Endodermal cell (in vitro differentiated cells): ENCODE measurements around the gene PSEN2. TPM values are rescaled to one million over a fixed set of nuclear protein-coding genes. Genes with fewer than 3 reads are reported as not detected.

ENCODE experiments used
- DNase-seq: peaks from one replicate; pipeline ENCODE4 v3.0.0-alpha.2; 2017
- H3K27ac ChIP-seq: 2 replicates; pipeline ENCODE4 v1.5.1; 2013; ENCODE audit warnings: mild to moderate bottlenecking, low read depth, low read length, moderate library complexity
- H3K27me3 ChIP-seq: 2 replicates; pipeline ENCODE4 v1.6.1; 2013; ENCODE audit warnings: mild to moderate bottlenecking, low read length, moderate library complexity; ENCODE audit not compliant: insufficient read depth, control insufficient read depth, poor library complexity, severe bottlenecking
- H3K36me3 ChIP-seq: 2 replicates; pipeline ENCODE4 v1.7.0; 2013; ENCODE audit warnings: mild to moderate bottlenecking, low read length, moderate library complexity; ENCODE audit not compliant: control insufficient read depth, insufficient read depth
- H3K4me1 ChIP-seq: one replicate; pipeline ENCODE4 v1.7.0; 2013; ENCODE audit warnings: low read length; ENCODE audit not compliant: control insufficient read depth, insufficient read depth
- H3K4me3 ChIP-seq: 2 replicates; pipeline ENCODE4 v1.5.1; 2013; ENCODE audit warnings: mild to moderate bottlenecking, low read length, moderate library complexity
- H3K9ac ChIP-seq: 2 replicates; pipeline ENCODE4 v1.6.1; 2013; ENCODE audit warnings: mild to moderate bottlenecking, low read length, moderate library complexity; ENCODE audit not compliant: poor library complexity, severe bottlenecking; ENCODE audit errors: extremely low read depth
- H3K9me3 ChIP-seq: 2 replicates; pipeline ENCODE4 v1.6.1; 2013; ENCODE audit warnings: mild to moderate bottlenecking, low read length, moderate library complexity; ENCODE audit not compliant: control insufficient read depth
- H3K27ac Mint-ChIP-seq: 2 replicates; pipeline ENCODE4 v1.8.0; 2020; ENCODE audit warnings: mixed read lengths
- H3K27me3 Mint-ChIP-seq: 2 replicates; pipeline ENCODE4 v1.8.0; 2021; ENCODE audit warnings: mild to moderate bottlenecking, mixed read lengths; ENCODE audit not compliant: insufficient read depth
- H3K36me3 Mint-ChIP-seq: 2 replicates; pipeline ENCODE4 v1.8.0; 2020; ENCODE audit warnings: low read depth, mixed read lengths
- H3K4me1 Mint-ChIP-seq: 2 replicates; pipeline ENCODE4 v1.8.0; 2020; ENCODE audit warnings: mixed read lengths
- H3K4me3 Mint-ChIP-seq: 2 replicates; pipeline ENCODE4 v1.8.0; 2020; ENCODE audit warnings: mild to moderate bottlenecking, moderate library complexity, mixed read lengths
- H3K9me3 Mint-ChIP-seq: 2 replicates; pipeline ENCODE4 v1.8.0; 2020; ENCODE audit warnings: mild to moderate bottlenecking, mixed read lengths
- WGBS, 2 experiments: methylation state at CpG; one replicate each; pipeline versions ENCODE4 v1.1.5 to v1.1.7; 2013; ENCODE audit warnings: missing lambda C conversion rate in 2 of 2, mixed read lengths in 1 of 2; ENCODE audit not compliant: insufficient coverage in 1 of 2, insufficient read length in 1 of 2; 5-methylcytosine and 5-hydroxymethylcytosine counted together
- total RNA-seq, 2 donors: library from RNA; stranded (reverse); fragmentation: NEBNext Ultra II Directional in 1 of 2; extraction: Animal tissue kit (Norgen Biotek cat#: 25700) in 1 of 2; gene quantifications; 2 replicates in 1 of 2; 3 replicates in 1 of 2; pipeline ENCODE4 v1.2.1, GENCODE V29; 2021
- TF ChIP-seq, protein P1 (sequence below): fragments of 200-600 bp; sonication (generic); conservative IDR thresholded peaks from 2 replicates; pipeline ENCODE4 v1.5.0; 2021; ENCODE audit warnings: antibody characterized with exemption, mild to moderate bottlenecking

PSEN2 gene
- total RNA-seq, 2 donors from 2014 or later, result 21.5 to 25.2 TPM

- no peaks in the 10 kb centered on the region for H3K27me3 Mint-ChIP-seq
- Histone ChIP-seq H3K9ac (no peak overlapping the region), H3K27ac (no peak overlapping the region), H3K4me3 (no peak overlapping the region), H3K36me3 (peaks cover 31% of the 10 kb centered on the region), H3K27me3 (no peaks in the 10 kb centered on the region), H3K9me3 (no peaks in the 10 kb centered on the region), H3K4me1 (no peaks in the 10 kb centered on the region)
- no peak for DNase-seq
- WGBS, 2 experiments, result 93 to 95% methylated on average over 11 to 17 of the region's 17 CpGs
- peaks cover 48% of the 10 kb centered on the region for H3K36me3 Mint-ChIP-seq
- H3K27ac Mint-ChIP-seq, result no peak overlapping the region
- no peaks in the 10 kb centered on the region for H3K9me3 Mint-ChIP-seq
- TF ChIP-seq, protein P1, sequence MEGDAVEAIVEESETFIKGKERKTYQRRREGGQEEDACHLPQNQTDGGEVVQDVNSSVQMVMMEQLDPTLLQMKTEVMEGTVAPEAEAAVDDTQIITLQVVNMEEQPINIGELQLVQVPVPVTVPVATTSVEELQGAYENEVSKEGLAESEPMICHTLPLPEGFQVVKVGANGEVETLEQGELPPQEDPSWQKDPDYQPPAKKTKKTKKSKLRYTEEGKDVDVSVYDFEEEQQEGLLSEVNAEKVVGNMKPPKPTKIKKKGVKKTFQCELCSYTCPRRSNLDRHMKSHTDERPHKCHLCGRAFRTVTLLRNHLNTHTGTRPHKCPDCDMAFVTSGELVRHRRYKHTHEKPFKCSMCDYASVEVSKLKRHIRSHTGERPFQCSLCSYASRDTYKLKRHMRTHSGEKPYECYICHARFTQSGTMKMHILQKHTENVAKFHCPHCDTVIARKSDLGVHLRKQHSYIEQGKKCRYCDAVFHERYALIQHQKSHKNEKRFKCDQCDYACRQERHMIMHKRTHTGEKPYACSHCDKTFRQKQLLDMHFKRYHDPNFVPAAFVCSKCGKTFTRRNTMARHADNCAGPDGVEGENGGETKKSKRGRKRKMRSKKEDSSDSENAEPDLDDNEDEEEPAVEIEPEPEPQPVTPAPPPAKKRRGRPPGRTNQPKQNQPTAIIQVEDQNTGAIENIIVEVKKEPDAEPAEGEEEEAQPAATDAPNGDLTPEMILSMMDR, result no peak
- no peak overlapping the region for H3K4me3 Mint-ChIP-seq
- no peaks in the 10 kb centered on the region for H3K4me1 Mint-ChIP-seq
Measured at GRCh38 chr1:226891846-226892523, 21.6 kb downstream of the PSEN2 start.

- no peaks in the 10 kb centered on the region for H3K4me1 ChIP-seq
- no peaks in the 10 kb centered on the region for H3K9me3 Mint-ChIP-seq
- no peaks in the 10 kb centered on the region for H3K27me3 ChIP-seq
- no peak for DNase-seq
- no peak overlapping the region for H3K27ac ChIP-seq
- no peaks in the 10 kb centered on the region for H3K9me3 ChIP-seq
- no peak overlapping the region for H3K4me3 Mint-ChIP-seq
- no peak overlapping the region for H3K9ac ChIP-seq
- no peaks in the 10 kb centered on the region for H3K4me1 Mint-ChIP-seq
- TF ChIP-seq, protein P1, result no peak
- no peak overlapping the region for H3K4me3 ChIP-seq
- no peak overlapping the region for H3K27ac Mint-ChIP-seq
- H3K36me3 ChIP-seq, result peaks cover 31% of the 10 kb centered on the region
- peaks cover 51% of the 10 kb centered on the region for H3K36me3 Mint-ChIP-seq
- WGBS, 2 experiments, result 82% methylated on average over 7 to 8 of the region's 8 CpGs
- H3K27me3 Mint-ChIP-seq, result no peaks in the 10 kb centered on the region
Measured at GRCh38 chr1:226892524-226892875, 22.1 kb downstream of the PSEN2 start.

GRCh38 chr1:226893936-226894335 is 23.5 kb downstream of the PSEN2 start:
- Histone ChIP-seq H3K27me3 (no peaks in the 10 kb centered on the region), H3K4me1 (no peaks in the 10 kb centered on the region), H3K9me3 (no peaks in the 10 kb centered on the region), H3K4me3 (no peak overlapping the region), H3K27ac (no peak overlapping the region), H3K9ac (no peak overlapping the region), H3K36me3 (peaks cover 22% of the 10 kb centered on the region)
- TF ChIP-seq, protein P1, result no peak
- Mint-ChIP-seq H3K27me3 (no peaks in the 10 kb centered on the region), H3K4me3 (no peak overlapping the region), H3K36me3 (peaks cover 44% of the 10 kb centered on the region), H3K4me1 (no peaks in the 10 kb centered on the region), H3K27ac (no peak overlapping the region), H3K9me3 (no peaks in the 10 kb centered on the region)
- WGBS, 2 experiments, result 95% methylated on average over 6 to 13 of the region's 13 CpGs
- DNase-seq, result no peak
